CD4-positive, alpha-beta T cell treated with Interleukin-12 subunit alpha and Interleukin-12 subunit beta, for 1 hour (primary cell): Measurements from ENCODE around the gene TUBB4B.
"Not testable (repeated sequence)": the region's sequence is repeated elsewhere in the genome, so short reads cannot be mapped to it uniquely, and the experiment has no call there.

ENCODE experiments used
- DNase-seq: peaks from one replicate; pipeline ENCODE4 v3.0.0-alpha.2; 2020

Gene TUBB4B

GRCh38 chr9:137253717-137254623, 12.9 kb downstream of the TUBB4B start:
- DNase-seq = no peak

- DNase-seq = peak; percentile 96
Measured at GRCh38 chr9:137254624-137255447, 13.7 kb downstream of the TUBB4B start, which contains the start of gene NELFB. TSS of gene NELFB (plus strand) at chr9:137255327.

- DNase-seq = no peak
Measured at GRCh38 chr9:137255448-137256114, 14.5 kb downstream of the TUBB4B start.

DNA sequence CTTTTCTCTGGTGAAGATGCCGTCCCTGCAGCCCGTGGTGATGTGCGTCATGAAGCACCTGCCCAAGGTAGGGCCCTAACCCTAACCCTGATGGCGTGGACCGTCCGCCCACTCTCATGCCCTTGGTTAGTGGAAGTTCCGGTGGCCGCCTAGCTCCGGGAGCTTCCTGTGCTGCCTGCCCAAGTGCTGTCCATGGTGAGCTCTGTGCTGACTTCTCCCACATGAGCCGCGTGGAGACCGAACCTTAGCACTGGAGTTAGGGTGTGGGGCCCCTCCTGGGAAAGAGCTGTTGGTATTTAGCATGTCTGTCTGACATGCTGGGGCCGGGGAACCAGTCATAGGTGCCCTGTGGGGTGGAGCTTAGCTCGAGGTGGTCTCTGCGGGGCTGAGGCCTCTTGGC, 15.3 kb downstream of the TUBB4B start:
- DNase-seq = no peak

DNA sequence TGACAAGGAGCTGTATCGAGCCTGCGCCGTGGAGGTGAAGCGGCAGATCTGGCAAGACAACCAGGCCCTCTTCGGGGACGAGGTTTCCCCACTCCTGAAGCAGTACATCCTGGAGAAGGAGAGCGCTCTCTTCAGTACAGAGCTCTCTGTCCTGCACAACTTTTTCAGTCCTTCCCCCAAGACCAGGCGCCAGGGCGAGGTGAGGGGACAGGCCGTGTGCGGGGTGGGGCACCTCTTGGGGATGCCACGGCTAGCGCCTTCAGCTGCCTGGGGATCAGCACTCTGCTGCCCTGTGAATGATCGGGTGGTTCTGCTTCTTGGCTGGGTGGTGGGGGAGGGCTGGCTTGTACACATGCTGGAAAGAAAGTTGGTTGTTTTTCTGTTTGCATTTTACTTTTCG, 15.8 kb downstream of the TUBB4B start:
- DNase-seq = no peak

- DNase-seq = not testable (repeated sequence)
Measured at GRCh38 chr9:137262173-137262908, 21.3 kb downstream of the TUBB4B start.

DNA sequence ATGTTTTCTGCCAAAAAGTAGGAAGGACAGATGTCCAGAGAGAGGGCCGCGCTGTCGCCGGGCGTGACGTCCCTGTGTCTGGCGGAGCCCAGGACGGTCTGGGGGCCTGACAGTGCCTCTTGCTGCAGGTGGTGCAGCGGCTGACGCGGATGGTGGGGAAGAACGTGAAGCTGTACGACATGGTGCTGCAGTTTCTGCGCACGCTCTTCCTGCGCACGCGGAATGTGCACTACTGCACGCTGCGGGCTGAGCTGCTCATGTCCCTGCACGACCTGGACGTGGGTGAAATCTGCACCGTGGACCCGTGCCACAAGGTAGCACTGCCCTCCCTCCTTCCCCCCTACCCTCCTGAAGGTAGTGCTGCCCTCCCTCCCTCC, 21.8 kb downstream of the TUBB4B start:
- DNase-seq = no peak

DNA sequence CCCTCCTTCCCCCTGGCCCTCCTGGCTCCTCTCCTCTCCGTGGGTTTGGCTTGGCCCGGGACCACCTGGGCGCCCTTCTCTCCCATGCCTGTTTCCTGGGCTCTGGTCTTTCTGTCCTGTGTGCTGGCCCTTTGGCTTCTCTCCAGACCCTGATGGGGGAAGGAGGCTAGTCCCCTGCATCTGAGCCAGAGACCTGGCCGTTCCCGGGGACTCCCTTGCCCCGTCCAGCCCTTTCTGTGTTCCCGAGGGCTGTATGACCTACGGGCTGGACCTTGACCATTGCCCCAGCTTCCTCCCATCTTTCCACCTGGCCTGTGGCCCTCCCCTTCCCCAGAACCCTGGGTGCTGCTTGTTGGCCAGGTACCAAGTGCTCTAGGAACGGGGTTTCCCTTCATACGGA, 22.4 kb downstream of the TUBB4B start:
- DNase-seq = no peak

DNA sequence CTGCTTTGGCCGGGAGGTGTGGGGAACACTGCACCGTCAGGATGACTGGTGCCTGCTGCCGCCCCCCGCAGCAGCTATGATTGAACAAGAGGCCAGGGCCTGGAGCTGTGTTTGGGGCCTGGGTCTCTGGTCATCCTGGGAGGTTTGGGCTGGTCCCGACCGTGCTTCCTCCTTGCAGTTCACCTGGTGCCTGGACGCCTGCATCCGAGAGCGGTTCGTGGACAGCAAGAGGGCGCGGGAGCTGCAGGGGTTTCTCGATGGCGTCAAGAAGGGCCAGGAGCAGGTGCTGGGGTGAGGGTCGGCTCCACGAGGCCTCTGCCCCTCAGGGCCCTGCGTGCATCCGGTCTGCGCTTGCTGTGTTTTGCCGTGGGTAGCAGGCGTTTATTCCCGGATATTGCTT, 23.0 kb downstream of the TUBB4B start:
- no peak for DNase-seq

- no peak for DNase-seq
Measured at GRCh38 chr9:137265496-137266161, 24.5 kb downstream of the TUBB4B start.

DNA sequence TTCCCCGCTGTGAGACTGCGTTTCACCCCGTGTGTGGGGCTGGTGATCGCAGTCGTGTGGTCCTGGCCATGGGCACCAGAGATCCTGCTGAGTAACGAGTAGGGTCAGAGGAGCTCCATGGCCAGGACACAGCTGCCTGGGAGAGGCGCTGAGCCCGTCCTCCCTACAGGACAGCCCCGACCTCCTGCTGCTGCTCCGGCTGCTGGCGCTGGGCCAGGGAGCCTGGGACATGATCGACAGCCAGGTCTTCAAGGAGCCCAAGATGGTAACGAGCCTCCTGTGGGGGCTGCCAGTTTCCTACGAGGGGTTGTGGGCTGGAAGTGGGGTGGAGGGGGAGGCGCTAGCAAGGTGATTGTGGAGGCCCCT, 25.1 kb downstream of the TUBB4B start:
- DNase-seq = no peak

- no peak for DNase-seq
Measured at GRCh38 chr9:137266585-137267453, 25.7 kb downstream of the TUBB4B start.

DNA sequence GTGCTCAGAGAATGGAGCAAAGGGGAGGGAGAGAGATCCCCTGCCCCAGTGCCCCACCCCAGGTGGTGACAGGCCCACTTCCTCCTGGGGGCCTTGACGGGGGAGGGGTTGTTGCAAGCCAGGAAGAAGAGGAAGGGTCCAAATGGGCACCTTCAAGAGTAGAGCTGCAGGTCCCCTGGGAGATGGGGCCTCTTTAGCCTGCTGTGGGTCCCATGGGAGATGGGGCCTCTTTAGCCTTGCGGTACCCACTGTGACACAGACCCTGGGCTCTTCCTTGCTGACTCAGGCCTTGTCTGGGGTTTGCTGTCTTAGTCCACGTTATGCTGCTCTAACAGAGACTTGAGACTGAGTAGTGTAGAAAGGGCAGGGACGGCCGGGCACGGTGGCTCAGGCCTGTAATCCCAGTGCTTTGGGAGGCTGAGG, 26.9 kb downstream of the TUBB4B start:
- no peak for DNase-seq

DNA sequence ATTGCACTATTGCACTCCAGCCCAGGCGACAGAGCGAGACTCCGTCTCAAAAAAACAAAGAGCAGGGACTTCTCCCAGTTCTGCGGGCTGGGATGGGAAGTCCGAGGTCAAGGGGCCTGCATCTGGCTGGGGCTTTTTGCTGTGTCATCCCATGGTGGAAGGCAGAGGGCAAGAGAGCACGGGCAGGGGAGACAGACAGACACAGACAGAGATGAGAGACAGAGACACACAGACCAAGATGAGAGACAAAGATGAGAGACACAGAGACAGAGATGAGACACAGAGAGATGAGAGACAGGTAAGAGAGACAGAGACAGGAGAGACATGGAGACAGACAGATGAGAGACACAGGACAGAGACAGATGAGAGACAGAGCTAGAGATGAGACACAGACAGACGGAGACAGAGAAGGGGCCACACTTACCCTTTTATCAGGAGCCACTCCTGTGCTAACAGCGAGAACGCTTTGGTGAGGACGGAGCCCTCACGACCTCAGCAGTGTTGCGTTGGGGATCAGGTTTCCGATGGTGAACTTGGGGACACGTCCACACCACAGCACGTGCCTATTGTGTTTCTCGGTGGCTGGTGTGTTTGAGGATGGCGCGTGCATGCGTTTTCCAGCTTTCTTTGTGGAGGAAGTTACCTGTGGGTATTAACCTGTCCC, 27.6 kb downstream of the TUBB4B start:
- no peak for DNase-seq

- no peak for DNase-seq
Measured at GRCh38 chr9:137269231-137269772, 28.2 kb downstream of the TUBB4B start.

GRCh38 chr9:137270929-137271695, 30.0 kb downstream of the TUBB4B start:
- peak; percentile 17 for DNase-seq

- DNase-seq = no peak
Measured at GRCh38 chr9:137271696-137272076, 30.6 kb downstream of the TUBB4B start.

DNA sequence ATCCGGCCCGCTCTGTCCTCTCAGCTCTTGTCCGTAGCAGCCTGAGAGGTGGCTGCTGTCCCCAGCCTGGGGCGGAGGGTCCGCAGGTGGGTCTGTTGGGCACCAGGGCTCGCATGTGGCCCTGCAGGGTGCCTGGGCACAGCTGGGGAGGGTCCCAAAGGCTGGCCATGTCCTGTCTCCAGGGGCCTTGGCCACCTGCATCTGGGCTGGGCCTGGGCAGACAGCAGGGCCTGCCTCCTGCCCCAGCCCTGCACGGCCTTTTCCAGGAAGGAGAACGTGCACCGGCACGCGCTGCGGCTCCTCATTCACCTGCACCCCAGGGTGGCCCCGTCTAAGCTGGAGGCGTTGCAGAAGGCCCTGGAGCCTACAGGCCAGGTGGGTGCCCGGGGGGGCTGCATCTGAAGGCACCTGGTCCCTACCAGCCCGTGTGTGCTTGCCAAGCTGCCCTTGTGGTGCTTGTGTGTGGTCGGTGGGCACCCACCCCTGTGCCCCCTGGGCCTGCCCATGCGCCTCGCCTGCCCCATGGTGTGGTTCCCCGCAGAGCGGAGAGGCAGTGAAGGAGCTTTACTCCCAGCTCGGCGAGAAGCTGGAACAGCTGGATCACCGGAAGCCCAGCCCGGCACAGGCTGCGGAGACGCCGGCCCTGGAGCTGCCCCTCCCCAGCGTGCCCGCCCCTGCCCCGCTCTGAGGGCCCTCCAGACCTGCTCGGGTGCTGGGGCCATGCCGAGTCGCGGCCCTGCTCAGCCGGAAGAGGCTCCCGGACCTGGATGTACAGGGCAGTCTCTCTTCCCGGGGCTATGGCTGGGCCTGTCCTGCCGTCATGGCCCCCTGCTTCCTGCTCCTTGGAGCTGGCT, 31.4 kb downstream of the TUBB4B start:
- DNase-seq = no peak
